Activated CD4-positive, alpha-beta memory T cell treated with anti-CD3 and anti-CD28 coated beads for 36 hours (primary cell): ENCODE data around the gene NLGN1. TPM values are rescaled to one million over a fixed set of nuclear protein-coding genes. Genes with fewer than 3 reads are reported as not detected.
A peak's percentile ranks its signal among the peaks of the same experiment; 100 is the strongest.
"Not testable (repeated sequence)": the region's sequence is repeated elsewhere in the genome, so short reads cannot be mapped to it uniquely, and the experiment has no call there.

ENCODE experiments used
- CTCF ChIA-PET: fragments of 350-600 bp; sonication (Branson Sonifier 250); formaldehyde crosslinking; loops from one replicate; lab custom pipeline; 2021; ENCODE audit warnings: antibody characterized with exemption, inconsistent platforms; lab: Charles Lee
- POLR2A ChIA-PET: fragments of 350-600 bp; sonication (Branson Sonifier 250); formaldehyde crosslinking; loops from one replicate; lab custom pipeline; 2021; ENCODE audit warnings: antibody characterized with exemption; lab: Charles Lee
- DNase-seq: peaks from one replicate; pipeline ENCODE4 v3.0.0-alpha.2; 2020
- H3K27ac Mint-ChIP-seq: one replicate; pipeline ENCODE4 v1.8.0; 2021; ENCODE audit warnings: mixed read lengths
- H3K27me3 Mint-ChIP-seq: one replicate; pipeline ENCODE4 v1.8.0; 2021; ENCODE audit warnings: mixed read lengths
- H3K36me3 Mint-ChIP-seq: one replicate; pipeline ENCODE4 v1.8.0; 2021; ENCODE audit warnings: mixed read lengths
- H3K4me1 Mint-ChIP-seq: one replicate; pipeline ENCODE4 v1.8.0; 2021; ENCODE audit warnings: low read depth, mixed read lengths
- H3K4me3 Mint-ChIP-seq: one replicate; pipeline ENCODE4 v1.8.0; 2021; ENCODE audit warnings: mild to moderate bottlenecking, mixed read lengths
- H3K9me3 Mint-ChIP-seq: one replicate; pipeline ENCODE4 v1.8.0; 2021; ENCODE audit warnings: mixed read lengths
- intact Hi-C: fragments of 100-400 bp; cut with micrococcal nuclease; formaldehyde crosslinking; loops from one replicate; pipeline ENCODE4 v1.15.1; 2023
- total RNA-seq, 2 experiments: library from RNA; stranded (reverse); gene quantifications; one replicate each; pipeline ENCODE4 v1.2.3, GENCODE V29; 2021

NLGN1 gene
- total RNA-seq, result not detected

DNA sequence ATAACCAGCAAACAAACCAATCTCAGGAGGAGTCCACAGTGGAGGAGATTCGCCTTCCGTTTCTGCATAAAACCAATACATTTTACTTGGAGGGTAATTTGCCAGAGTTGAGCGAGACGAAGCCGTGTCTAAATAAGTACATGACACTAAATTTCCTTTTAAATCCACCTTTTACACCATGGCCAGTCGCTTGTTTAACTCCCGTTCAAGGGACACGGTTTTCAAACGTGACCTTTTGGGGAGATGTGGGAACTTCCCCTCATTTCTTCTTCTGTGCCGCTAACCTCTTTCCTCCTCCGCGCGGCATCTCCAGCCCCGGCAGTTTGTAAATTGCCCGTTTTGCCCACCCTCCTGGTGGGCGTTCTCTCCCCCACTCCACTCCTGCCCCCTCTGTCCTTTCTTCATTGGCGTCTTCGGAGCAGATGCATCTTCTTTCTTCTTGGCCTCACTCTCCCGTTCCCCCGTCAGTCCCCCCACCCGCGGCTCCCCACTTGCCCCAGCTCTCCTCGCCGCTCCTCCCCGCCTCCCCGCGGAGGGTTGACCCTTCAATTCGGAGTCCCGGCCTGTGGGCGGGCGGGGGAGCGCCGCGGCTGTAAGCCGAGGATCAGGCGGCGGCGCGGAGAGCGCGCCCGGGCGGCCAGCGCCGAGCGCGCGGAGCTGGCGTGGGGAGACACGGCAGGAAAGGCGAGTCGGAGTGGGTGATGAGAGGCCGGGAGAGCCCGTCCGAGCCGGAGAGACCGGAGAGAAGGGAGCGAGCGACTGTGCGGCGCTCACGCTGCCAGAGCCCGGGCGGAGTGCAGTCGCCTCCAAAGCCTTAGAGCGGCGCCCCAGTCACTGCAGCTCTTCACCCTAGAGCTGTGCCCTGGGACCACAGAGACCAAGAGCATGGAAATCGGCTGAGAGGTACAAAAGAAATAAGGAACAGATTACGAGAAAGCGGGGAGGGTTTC, at the start of gene NLGN1:
TSS of gene NLGN1 (plus strand) at position 584 of the 950 bp plus-strand sequence.
- Mint-ChIP-seq H3K27ac (no peak within 1 kb of the TSS), H3K27me3 (peaks cover 52% of the 10 kb centered on the region), H3K4me1 (peaks cover 22% of the 10 kb centered on the region), H3K4me3 (peak within 1 kb of the TSS; percentile 29), H3K36me3 (peaks cover 2% of the 10 kb centered on the region), H3K9me3 (no peaks in the 10 kb centered on the region)
- ChIA-PET CTCF (no interaction called here), POLR2A (no interaction called here)
- no peak for DNase-seq
- intact Hi-C loops, result no loop called here

DNA sequence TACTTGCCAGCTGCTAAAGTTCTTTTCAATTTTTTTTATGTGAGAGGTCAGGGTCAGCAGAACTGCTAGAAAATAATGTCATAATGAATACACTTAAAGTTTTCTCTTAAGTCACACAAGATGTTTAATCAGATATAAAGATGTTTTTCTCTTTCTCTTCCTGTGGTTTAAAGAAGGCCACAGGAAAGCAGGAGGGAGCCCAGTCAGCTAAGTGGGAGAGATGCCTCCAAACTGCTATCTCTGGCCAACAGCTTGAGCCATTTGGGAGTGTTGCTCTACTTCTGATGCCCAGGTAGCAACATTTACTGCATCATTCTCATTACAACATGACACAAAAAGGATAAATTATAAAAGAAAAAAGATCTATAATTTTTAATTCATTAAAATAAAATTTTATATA, 45.7 kb upstream of the NLGN1 start:
- H3K4me1 Mint-ChIP-seq, result no peaks in the 10 kb centered on the region
- ChIA-PET CTCF (no interaction called here), POLR2A (no interaction called here)
- peaks cover 15% of the 10 kb centered on the region for H3K9me3 Mint-ChIP-seq
- H3K27me3 Mint-ChIP-seq, result no peaks in the 10 kb centered on the region
- DNase-seq, result no peak
- intact Hi-C loops, result no loop called here
- H3K4me3 Mint-ChIP-seq, result no peak overlapping the region
- H3K36me3 Mint-ChIP-seq, result no peaks in the 10 kb centered on the region
- H3K27ac Mint-ChIP-seq, result no peak overlapping the region

DNA sequence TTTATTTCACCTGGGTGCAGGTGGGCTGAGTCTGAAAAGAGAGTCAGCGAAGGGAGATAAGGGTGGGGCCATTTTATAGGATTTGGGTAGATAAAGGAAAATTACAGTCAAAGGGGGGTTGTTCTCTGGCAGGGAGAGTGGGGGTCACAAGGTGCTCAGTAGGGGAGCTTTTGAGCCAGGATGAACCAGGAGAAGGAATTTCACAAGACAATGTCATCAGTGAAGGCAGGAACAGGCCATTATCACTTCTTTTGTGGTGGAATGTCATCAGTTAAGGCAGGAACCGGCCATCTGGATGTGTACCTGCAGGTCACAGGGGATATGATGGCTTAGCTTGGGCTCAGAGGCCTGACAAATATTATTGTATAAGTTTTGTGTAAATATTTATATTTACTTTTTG, 44.4 kb upstream of the NLGN1 start:
- peaks cover 15% of the 10 kb centered on the region for H3K9me3 Mint-ChIP-seq
- H3K27me3 Mint-ChIP-seq, POLR2A ChIA-PET, H3K36me3 Mint-ChIP-seq, H3K4me1 Mint-ChIP-seq, CTCF ChIA-PET, H3K4me3 Mint-ChIP-seq, DNase-seq, intact Hi-C loops, H3K27ac Mint-ChIP-seq: not testable (repeated sequence)

DNA sequence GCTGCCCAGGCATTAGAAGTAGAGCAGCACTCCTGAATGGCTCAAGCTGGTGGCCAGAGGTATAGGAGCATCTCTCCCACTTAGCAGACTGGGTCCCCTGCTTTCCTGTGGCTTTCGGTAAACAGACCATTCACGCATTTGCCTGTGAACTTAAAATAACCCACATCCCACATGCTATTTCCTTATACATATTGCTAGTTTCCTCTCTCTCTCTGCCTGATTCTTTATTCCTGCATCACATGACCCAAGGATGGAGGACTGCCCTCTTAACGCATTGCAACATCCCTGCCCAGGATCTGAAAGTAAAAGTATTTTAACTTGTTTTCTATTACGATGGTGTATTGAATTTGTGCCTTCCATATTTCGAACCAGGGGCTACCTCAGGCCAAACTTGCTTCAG, 43.4 kb upstream of the NLGN1 start:
- intact Hi-C loops, result no loop called here

DNA sequence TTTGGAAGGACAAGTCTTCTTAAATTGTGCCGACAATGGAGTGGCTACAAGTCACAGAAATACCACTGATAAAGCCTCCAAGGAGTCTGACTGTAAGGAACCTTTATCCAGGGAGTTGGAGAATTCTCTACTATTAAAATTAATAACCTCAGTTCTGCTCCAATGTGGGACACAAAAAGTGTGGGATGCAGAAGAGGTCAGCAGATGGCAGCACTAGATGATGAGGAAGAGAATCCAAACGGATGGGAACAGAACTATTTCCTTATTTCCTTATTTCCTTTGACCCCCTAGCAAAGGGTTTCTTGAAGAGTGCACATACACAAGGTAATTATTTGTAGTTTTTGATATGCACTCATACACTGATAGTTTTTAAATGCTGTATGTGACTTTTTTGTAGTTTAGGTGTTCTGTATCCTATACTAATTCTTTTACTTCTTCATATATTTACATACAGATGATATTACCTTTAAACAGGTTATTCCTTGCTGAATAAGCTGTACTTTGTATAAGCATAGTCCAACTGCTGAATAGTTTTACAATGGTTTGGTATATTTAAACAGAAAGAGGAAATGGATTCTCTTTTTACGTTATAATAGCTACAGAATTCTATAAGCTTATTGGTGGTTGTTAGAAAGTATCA, 25.6 kb upstream of the NLGN1 start:
- ChIA-PET CTCF (no interaction called here), POLR2A (no interaction called here)
- Mint-ChIP-seq H3K36me3 (no peaks in the 10 kb centered on the region), H3K4me1 (no peaks in the 10 kb centered on the region), H3K4me3 (no peak overlapping the region), H3K27ac (no peak overlapping the region), H3K9me3 (no peaks in the 10 kb centered on the region), H3K27me3 (no peaks in the 10 kb centered on the region)
- intact Hi-C loops, result no loop called here
- DNase-seq, result no peak

More for the DNA sequence above, 43.4 kb upstream of the NLGN1 start:
- Mint-ChIP-seq H3K36me3 (no peaks in the 10 kb centered on the region), H3K9me3 (peaks cover 15% of the 10 kb centered on the region), H3K4me1 (no peaks in the 10 kb centered on the region), H3K27ac (no peak overlapping the region), H3K27me3 (no peaks in the 10 kb centered on the region), H3K4me3 (no peak overlapping the region)
- ChIA-PET POLR2A (no interaction called here), CTCF (no interaction called here)
- no peak for DNase-seq

DNA sequence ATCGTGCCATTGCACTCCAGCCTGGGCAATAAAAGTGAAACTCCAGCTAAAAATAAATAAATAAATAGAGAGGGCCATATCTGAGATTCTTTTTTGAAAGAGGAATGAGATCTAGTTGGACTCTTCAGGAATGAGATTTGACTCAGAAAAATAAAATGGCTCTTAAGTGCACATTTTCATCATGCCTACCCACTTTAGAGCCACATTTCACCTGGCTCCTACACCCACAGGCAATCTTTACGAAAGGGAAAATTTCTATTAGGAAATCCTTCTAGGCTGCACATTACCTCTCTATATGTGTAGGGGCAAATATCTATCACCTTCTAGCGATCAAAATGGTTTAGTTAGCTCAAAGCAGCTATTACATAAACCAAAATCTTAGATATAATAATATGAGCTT, 16.9 kb upstream of the NLGN1 start:
- Mint-ChIP-seq H3K4me1 (no peaks in the 10 kb centered on the region), H3K36me3 (no peaks in the 10 kb centered on the region), H3K27ac (no peak overlapping the region), H3K4me3 (no peak overlapping the region), H3K27me3 (no peaks in the 10 kb centered on the region), H3K9me3 (no peaks in the 10 kb centered on the region)
- no peak for DNase-seq
- intact Hi-C loops, result no loop called here
- ChIA-PET CTCF (no interaction called here), POLR2A (no interaction called here)

DNA sequence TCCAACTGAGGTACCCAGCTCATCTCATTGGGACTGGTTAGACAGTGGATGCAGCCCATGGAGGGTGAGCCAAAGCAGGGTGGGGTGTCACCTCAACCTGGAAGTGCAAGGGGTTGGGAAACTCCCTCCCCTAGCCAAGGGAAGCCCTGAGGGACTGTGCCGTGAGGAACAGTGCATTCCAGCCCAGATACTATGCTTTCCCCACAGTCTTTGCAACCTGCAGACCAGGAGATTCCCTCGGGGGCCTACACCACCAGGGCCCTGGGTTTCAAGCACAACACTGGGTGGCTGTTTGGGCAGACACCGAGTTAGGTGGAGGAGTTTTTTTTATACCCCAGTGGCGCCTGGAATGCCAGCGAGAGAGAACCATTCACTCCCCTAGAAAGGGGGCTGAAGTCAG, 15.6 kb upstream of the NLGN1 start:
- H3K27ac Mint-ChIP-seq, intact Hi-C loops, H3K36me3 Mint-ChIP-seq, POLR2A ChIA-PET, H3K9me3 Mint-ChIP-seq, CTCF ChIA-PET, H3K4me3 Mint-ChIP-seq, H3K27me3 Mint-ChIP-seq, DNase-seq, H3K4me1 Mint-ChIP-seq: not testable (repeated sequence)

DNA sequence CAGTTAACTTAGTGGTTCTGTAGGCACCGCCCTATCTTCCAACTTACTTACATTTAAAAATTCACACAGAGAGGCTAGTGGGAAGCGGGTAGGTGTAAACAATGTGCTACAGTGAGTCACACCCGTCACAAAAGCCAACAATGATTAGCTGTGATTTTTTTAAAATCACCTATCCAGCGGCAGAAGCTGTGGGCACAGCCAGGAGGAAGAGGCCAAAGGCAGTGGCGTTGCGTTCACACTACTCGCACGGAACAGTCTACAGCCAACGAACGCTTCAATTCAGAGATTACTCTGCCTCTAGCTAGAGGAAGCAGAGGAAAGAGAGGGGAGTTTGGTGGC, 2.5 kb upstream of the NLGN1 start:
- ChIA-PET CTCF (no interaction called here), POLR2A (no interaction called here)
- peak overlapping the region; percentile 68 for H3K4me3 Mint-ChIP-seq
- DNase-seq, result no peak
- H3K27ac Mint-ChIP-seq, result no peak overlapping the region
- H3K9me3 Mint-ChIP-seq, result no peaks in the 10 kb centered on the region
- peaks cover 54% of the 10 kb centered on the region for H3K27me3 Mint-ChIP-seq
- peaks cover 2% of the 10 kb centered on the region for H3K36me3 Mint-ChIP-seq
- H3K4me1 Mint-ChIP-seq, result peaks cover 22% of the 10 kb centered on the region
- intact Hi-C loops, result no loop called here

DNA sequence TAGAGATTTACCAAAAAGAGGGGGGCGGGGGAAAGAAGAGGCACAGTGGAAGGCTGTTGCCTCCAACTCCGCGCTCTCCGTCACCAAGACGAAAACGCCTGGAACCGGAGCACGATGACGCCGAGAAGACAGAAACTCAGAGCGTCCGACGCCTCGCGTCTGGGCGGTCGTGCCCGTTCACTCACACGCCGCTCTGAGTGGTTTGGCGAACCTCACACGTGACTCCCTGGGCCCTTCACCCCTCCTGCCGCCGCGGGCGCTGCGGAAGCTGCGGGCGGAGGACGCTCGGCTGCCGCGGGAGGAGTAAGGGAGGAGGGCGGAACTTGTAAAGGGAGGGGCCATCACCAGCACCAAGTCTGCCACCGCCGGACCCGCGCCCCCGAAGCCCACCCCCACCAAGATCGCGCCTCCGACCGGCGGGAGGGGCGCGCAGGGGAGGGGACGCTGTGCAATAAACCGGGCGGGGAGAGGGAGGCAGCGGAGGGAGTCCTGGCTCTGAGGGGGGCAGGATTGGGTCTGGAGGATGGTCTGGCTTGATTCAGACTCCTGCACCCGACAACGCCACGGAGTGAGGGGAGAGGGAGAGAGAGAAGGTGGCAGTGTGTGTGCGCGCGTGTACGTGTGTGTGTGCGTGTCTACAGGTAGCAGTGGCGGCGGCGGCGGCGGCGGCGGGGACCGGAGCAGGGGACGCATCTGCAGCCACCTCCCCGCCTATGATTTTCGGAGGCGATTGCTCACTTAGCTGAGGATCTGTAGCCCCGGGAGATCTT, 1.9 kb upstream of the NLGN1 start:
- Mint-ChIP-seq H3K9me3 (no peaks in the 10 kb centered on the region), H3K27ac (no peak overlapping the region), H3K4me1 (peaks cover 22% of the 10 kb centered on the region), H3K27me3 (peaks cover 56% of the 10 kb centered on the region), H3K4me3 (peak overlapping the region; percentile 68), H3K36me3 (peaks cover 2% of the 10 kb centered on the region)
- peak; percentile 63 for DNase-seq
- intact Hi-C loops, result no loop called here
- CTCF ChIA-PET, result no interaction called here
- POLR2A ChIA-PET, result no interaction called here

DNA sequence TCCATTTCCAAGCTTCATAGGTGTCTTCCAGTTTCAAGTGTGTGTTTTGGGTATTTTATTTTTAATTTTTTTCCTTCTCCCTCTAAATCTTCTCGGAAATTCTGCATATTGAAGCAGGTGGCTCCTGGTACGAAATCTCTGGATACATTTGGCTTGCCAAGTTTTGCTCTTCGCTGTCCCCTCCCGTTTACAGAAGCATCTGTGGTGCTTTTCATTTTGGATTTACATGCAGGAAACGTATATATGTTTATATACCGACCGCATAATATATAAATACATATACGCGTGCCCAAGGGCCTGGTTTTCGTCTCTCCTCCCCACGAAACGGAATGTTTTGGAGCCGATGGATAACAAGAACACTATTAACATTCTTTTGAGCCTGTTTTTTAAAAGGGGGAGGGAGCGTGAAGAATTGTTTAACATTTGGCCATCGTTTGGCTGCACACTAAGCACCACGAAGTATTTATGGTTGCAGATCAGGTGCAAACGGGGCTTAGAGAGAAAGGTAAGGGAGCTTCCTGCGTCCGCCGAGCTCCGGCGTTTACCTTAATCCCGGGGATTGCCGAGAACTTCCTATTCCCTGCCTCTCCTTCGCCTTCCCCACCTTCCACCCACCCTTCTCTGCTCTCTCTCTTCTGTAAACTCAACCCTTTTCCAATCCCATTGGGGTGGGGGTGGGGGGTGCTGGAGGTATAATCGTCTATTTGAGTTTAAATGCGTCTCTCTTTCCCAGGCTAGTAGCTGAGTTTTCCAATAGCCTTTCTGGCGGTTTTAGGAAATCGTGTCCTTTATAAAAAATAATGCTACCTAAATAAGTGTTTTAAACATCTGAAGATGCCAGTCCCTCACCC, 1.1 kb upstream of the NLGN1 start:
- DNase-seq, result no peak
- Mint-ChIP-seq H3K27ac (no peak overlapping the region), H3K9me3 (no peaks in the 10 kb centered on the region), H3K36me3 (peaks cover 2% of the 10 kb centered on the region), H3K27me3 (peaks cover 52% of the 10 kb centered on the region), H3K4me1 (peaks cover 22% of the 10 kb centered on the region), H3K4me3 (peak overlapping the region; percentile 68)
- POLR2A ChIA-PET, result no interaction called here
- intact Hi-C loops, result no loop called here
- CTCF ChIA-PET, result no interaction called here

DNA sequence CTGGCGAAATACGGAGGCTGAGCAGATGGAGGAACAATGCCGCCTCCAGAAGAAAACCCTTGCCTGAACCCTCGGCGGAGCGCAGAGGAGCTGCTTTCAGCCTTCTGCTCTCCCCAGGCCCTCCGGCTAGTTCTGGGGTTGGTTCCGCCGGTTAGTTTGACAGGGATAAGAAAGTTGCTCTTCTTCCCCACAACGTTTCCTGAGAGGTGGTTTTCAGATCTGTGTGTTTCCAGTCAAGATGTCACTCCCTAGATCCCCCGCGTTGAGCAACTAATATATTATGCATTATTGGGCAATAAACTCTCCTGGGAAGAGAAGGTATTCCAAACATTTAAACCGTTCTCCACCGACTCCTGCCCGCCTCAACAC, 551 bp downstream of the NLGN1 start:
- Mint-ChIP-seq H3K27ac (no peak overlapping the region), H3K4me3 (no peak overlapping the region), H3K4me1 (peaks cover 22% of the 10 kb centered on the region), H3K27me3 (peaks cover 52% of the 10 kb centered on the region), H3K9me3 (no peaks in the 10 kb centered on the region), H3K36me3 (peaks cover 2% of the 10 kb centered on the region)
- intact Hi-C loops, result no loop called here
- no peak for DNase-seq
- CTCF ChIA-PET, result no interaction called here
- POLR2A ChIA-PET, result no interaction called here

DNA sequence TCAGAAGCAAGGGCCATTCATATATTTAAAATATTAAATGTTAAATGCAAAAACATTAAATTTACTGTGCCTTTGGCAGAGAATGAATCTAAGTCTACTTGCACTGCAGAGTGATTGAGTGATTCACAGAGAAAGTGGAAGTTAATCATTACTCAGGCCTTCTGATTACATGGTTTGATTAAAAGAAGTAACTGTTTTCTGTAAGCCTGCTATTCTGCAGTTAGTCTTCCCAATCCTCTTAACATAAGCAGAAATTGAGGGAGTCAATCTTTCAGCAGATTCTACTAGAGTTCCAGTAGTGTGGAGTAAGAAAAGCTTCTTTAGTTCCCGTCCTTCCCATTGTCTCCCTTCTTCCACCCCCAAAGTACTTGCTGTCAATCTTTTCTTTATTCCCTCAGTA, 1.5 kb downstream of the NLGN1 start:
- Mint-ChIP-seq H3K4me1 (peaks cover 22% of the 10 kb centered on the region), H3K27me3 (peaks cover 45% of the 10 kb centered on the region), H3K27ac (no peak overlapping the region), H3K9me3 (no peaks in the 10 kb centered on the region), H3K4me3 (no peak overlapping the region), H3K36me3 (peaks cover 2% of the 10 kb centered on the region)
- no peak for DNase-seq
- intact Hi-C loops, result no loop called here
- CTCF ChIA-PET, result no interaction called here
- POLR2A ChIA-PET, result no interaction called here
